Epithelial cell of prostate (primary cell): ENCODE data around the gene PDGFA.
A peak's percentile ranks its signal among the peaks of the same experiment; 100 is the strongest.

Experiments
- DNase-seq: peaks from one replicate; pipeline ENCODE4 v3.0.0-alpha.2; 2011; ENCODE audit warnings: low read depth, low spot score
- H3K27ac ChIP-seq: fragments of 450-650 bp; 2 replicates; pipeline ENCODE4 v1.5.1; 2017; ENCODE audit warnings: mild to moderate bottlenecking

PDGFA gene

GRCh38 chr7:519484-520390, at the start of gene PDGFA:
TSS of gene PDGFA (minus strand) at chr7:519846. CDS start at chr7:519001, 845 bp downstream.
- DNase-seq, result no peak
- peak within 1 kb of the TSS; percentile 80 for H3K27ac ChIP-seq

- H3K27ac ChIP-seq, result no peak overlapping the region
- no peak for DNase-seq
These were observed 48.6 kb upstream of the PDGFA start for GRCh38 chr7:568031-568951.

- DNase-seq, result no peak
- H3K27ac ChIP-seq, result no peak overlapping the region
These were observed 47.7 kb upstream of the PDGFA start for GRCh38 chr7:567305-567883.

GRCh38 chr7:566100-566499, 46.5 kb upstream of the PDGFA start:
- DNase-seq, result no peak
- H3K27ac ChIP-seq, result no peak overlapping the region

- H3K27ac ChIP-seq, result no peak overlapping the region
- DNase-seq, result no peak
These were observed 44.7 kb upstream of the PDGFA start for GRCh38 chr7:564176-564865.

GRCh38 chr7:563629-564170, 44.1 kb upstream of the PDGFA start:
- no peak for DNase-seq
- H3K27ac ChIP-seq, result no peak overlapping the region

GRCh38 chr7:562789-563628, 43.4 kb upstream of the PDGFA start:
- H3K27ac ChIP-seq, result no peak overlapping the region
- DNase-seq, result no peak

GRCh38 chr7:562374-562675, 42.7 kb upstream of the PDGFA start:
- H3K27ac ChIP-seq, result no peak overlapping the region
- DNase-seq, result no peak

GRCh38 chr7:561631-562373, 42.2 kb upstream of the PDGFA start:
- no peak overlapping the region for H3K27ac ChIP-seq
- DNase-seq, result no peak

- H3K27ac ChIP-seq, result no peak overlapping the region
- DNase-seq, result no peak
These were observed 41.5 kb upstream of the PDGFA start for GRCh38 chr7:560966-561630.

GRCh38 chr7:559396-559705, 39.7 kb upstream of the PDGFA start:
- H3K27ac ChIP-seq, result no peak overlapping the region
- DNase-seq, result no peak

GRCh38 chr7:557558-557881, 37.9 kb upstream of the PDGFA start:
- DNase-seq, result no peak
- no peak overlapping the region for H3K27ac ChIP-seq

- DNase-seq, result no peak
- H3K27ac ChIP-seq, result no peak overlapping the region
These were observed 37.4 kb upstream of the PDGFA start for GRCh38 chr7:556837-557557.

- no peak overlapping the region for H3K27ac ChIP-seq
- DNase-seq, result no peak
These were observed 36.7 kb upstream of the PDGFA start for GRCh38 chr7:556291-556826.

GRCh38 chr7:555551-556160, 36.0 kb upstream of the PDGFA start:
- H3K27ac ChIP-seq, result no peak overlapping the region
- no peak for DNase-seq

GRCh38 chr7:553636-554111, 34.0 kb upstream of the PDGFA start:
- DNase-seq, result no peak
- no peak overlapping the region for H3K27ac ChIP-seq
